GM06990 (cell line): Measurements from ENCODE around the gene CIAPIN1.

ENCODE experiments used
- DNase-seq: peaks from one replicate; pipeline ENCODE4 v3.0.0-alpha.2; 2011; ENCODE audit not compliant: insufficient read length; ENCODE audit errors: extremely low read depth
- H3K27me3 ChIP-seq: replicated peaks from 2 replicates; pipeline ENCODE4 v1.6.0; 2011; ENCODE audit warnings: low read length; ENCODE audit not compliant: control insufficient read depth, insufficient read depth
- H3K36me3 ChIP-seq: 2 replicates; pipeline ENCODE4 v1.5.1; 2011; ENCODE audit warnings: low read length; ENCODE audit not compliant: control insufficient read depth, insufficient read depth
- H3K4me3 ChIP-seq: replicated peaks from 2 replicates; pipeline ENCODE4 v1.5.1; 2011; ENCODE audit warnings: low read depth, mild to moderate bottlenecking, control low read depth, low read length
- TF ChIP-seq, protein P1 (sequence below): IDR thresholded peaks from 2 replicates; pipeline ENCODE4 v1.5.1; 2011; ENCODE audit warnings: low read length, control low read depth, mild to moderate bottlenecking, inconsistent platforms; ENCODE audit not compliant: insufficient read depth, poor library complexity, severe bottlenecking

Gene CIAPIN1

DNA sequence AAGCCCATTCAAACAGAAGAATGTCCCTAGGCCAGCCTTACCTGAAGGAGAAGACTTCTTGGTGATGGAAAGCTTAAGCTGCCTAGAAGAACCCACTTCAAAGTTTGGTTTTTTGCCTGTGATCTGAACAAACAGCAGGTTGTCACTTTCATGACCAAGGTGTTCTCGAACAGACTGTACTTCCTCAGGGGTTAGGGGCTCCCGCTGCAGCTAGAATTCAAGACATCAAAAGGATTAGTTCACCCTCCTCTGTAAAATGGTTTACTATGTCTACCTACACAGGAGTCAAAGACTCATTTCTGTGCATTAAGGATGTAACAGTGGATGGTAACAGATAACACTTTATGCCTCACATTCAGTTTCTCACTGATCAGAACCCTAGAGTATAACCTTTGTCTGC lies 13.2 kb downstream of the CIAPIN1 start:
- H3K4me3 ChIP-seq, result no peak overlapping the region
- TF ChIP-seq, protein P1, sequence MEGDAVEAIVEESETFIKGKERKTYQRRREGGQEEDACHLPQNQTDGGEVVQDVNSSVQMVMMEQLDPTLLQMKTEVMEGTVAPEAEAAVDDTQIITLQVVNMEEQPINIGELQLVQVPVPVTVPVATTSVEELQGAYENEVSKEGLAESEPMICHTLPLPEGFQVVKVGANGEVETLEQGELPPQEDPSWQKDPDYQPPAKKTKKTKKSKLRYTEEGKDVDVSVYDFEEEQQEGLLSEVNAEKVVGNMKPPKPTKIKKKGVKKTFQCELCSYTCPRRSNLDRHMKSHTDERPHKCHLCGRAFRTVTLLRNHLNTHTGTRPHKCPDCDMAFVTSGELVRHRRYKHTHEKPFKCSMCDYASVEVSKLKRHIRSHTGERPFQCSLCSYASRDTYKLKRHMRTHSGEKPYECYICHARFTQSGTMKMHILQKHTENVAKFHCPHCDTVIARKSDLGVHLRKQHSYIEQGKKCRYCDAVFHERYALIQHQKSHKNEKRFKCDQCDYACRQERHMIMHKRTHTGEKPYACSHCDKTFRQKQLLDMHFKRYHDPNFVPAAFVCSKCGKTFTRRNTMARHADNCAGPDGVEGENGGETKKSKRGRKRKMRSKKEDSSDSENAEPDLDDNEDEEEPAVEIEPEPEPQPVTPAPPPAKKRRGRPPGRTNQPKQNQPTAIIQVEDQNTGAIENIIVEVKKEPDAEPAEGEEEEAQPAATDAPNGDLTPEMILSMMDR, result no peak
- DNase-seq, result no peak
- H3K27me3 ChIP-seq, result no peaks in the 10 kb centered on the region
- peaks cover 21% of the 10 kb centered on the region for H3K36me3 ChIP-seq

DNA sequence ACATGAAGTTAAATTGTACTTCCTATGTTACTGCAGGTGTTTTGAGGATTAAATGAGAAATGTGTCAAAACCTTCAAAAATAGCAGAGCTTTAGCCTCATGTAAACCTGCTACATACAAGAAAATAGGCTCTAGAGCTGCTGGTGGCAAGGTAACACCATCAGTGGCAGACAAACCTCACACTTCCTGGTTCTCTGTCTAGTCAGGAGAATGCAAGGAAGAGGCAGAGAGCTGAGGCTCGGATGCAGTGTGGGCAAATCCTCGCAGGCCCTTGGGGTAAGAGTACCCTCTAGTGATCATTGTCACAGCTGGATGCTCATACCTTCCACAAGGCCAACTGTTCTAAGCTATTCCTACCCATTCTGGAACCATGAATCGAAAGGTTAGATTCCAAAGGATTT lies 14.2 kb downstream of the CIAPIN1 start:
- Histone ChIP-seq H3K27me3 (no peaks in the 10 kb centered on the region), H3K36me3 (peaks cover 23% of the 10 kb centered on the region), H3K4me3 (no peak overlapping the region)
- TF ChIP-seq, protein P1, result no peak
- DNase-seq, result no peak

DNA sequence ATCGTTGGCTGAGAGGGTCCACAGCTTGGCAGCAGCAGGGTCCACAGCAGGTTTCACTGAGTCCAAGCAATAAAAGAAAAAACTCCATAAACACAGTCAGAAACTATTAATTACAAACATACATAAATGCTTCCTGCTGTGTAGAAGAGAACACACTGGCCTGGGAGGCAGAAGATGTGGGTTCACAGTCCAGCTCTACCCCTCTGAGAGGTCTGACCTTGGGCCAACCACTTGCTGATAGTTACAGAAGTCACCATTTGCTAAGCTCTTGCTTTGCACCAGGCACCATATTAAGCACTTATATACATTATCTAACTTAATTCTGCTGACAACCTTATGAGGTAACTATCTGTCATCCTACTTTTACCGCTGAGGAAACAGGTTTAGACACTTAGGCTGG lies 14.7 kb downstream of the CIAPIN1 start:
- H3K36me3 ChIP-seq, result peaks cover 26% of the 10 kb centered on the region
- DNase-seq, result no peak
- TF ChIP-seq, protein P1, result no peak
- H3K4me3 ChIP-seq, result no peak overlapping the region
- H3K27me3 ChIP-seq, result no peaks in the 10 kb centered on the region

DNA sequence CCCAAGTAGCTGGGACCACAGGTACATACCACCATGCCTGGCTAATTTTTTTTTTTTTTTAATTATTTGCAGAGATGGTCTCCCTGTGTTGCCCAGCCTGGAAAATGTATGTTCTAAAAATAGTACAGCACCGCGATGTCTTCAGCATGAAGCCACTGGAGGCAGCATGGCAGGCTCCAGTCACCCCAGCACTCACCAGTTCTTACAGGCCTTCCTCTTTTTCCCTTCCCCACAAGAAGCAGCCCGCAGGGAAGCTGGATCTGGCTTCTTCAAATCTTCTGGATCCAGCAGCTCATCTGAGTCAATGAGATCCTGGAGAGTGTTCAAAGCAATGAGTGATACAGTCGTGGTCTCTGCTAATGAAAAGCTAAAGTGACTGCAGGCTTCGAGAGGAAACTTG lies 16.2 kb downstream of the CIAPIN1 start:
- TF ChIP-seq, protein P1, result no peak
- no peaks in the 10 kb centered on the region for H3K27me3 ChIP-seq
- DNase-seq, result no peak
- H3K36me3 ChIP-seq, result peaks cover 27% of the 10 kb centered on the region
- no peak overlapping the region for H3K4me3 ChIP-seq

DNA sequence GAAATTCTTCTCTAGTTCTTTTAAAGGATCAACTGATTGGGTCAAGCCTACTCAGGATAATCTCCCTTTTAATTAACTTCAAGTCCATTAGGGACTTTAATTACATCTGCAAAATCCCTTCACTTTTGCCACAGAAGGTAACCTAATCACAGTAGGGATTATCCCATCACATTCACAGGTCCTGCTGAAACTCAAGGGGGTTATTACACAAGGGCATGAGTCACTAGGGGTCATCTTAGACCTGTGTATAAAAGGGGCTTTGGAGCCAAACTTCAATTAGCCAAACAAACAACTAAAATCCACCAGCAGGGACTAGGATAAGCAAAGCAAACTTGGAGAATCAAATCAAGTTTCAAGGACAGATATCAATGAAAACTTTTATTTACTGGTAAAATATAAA lies 19.4 kb downstream of the CIAPIN1 start:
- DNase-seq, result no peak
- no peak overlapping the region for H3K4me3 ChIP-seq
- peaks cover 22% of the 10 kb centered on the region for H3K36me3 ChIP-seq
- no peaks in the 10 kb centered on the region for H3K27me3 ChIP-seq
- TF ChIP-seq, protein P1, result no peak

DNA sequence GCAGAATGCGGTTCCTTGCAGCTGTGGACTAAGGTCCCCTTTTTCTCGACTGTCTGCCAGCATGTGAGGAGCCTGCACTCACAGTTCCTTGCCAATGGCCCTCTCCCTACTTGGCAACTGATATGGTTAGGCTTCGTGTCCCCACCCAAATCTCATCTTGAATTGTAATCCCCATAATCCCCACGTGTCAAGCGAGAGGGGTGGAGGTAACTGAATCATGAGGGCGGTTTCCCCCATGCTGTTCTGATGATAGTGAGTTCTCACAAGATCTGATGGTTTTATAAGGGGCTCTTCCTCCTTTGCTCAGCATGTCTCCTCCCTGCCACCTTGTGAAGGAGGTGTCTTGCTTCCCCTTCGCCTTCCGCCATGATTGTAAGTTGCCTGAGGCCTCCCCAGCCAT lies 19.9 kb downstream of the CIAPIN1 start:
- Histone ChIP-seq H3K36me3 (peaks cover 18% of the 10 kb centered on the region), H3K27me3 (no peaks in the 10 kb centered on the region), H3K4me3 (no peak overlapping the region)
- DNase-seq, result no peak
- TF ChIP-seq, protein P1, result no peak
